Measurements from ENCODE around the gene RGL4.

Gene RGL4

DNA sequence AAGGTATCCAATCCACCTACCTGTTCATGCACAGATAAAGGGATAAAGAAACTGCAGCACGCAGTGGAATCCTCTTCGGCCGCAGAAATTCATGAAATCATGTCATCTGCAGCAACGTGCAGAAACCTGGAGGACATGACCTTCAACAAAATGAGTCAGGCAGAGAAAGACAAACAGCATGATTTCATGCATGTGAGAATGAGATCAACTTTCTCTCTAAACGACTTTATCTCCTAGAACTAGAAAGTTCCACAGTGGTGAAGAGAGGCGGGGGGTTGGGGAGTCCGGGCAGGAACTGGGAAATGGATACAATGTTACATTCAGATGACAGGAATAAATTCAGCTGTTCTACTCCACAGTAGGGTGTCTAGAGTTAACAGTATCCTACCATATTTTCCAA lies 9.9 kb downstream of the RGL4 start:
- H3K36me3 ChIP-seq (replicated peaks in 1 of 2; ENCODE audit: control insufficient read depth in 2 of 2, insufficient read depth in 2 of 2, low read length in 2 of 2): peaks cover 21 to 80% of the 10 kb centered on the region in 2 donors
- H3K4me3 ChIP-seq (ENCODE audit: low read length in 2 of 2): no peak overlapping the region
- H4K91ac ChIP-seq (ENCODE audit: low read depth, low read length, poor library complexity): no peak overlapping the region
- H3K79me1 ChIP-seq (ENCODE audit: low read depth, low read length): no peaks in the 10 kb centered on the region
- H2AK5ac ChIP-seq (ENCODE audit: low read depth, low read length): no peak overlapping the region
- no peak overlapping the region for H3K14ac ChIP-seq (ENCODE audit: low read length)
- no peak overlapping the region for H3K18ac ChIP-seq (ENCODE audit: low read length)
- H3K9ac ChIP-seq (ENCODE audit: low read depth, low read length, poor library complexity): no peak overlapping the region
- no peaks in the 10 kb centered on the region for H3K4me1 ChIP-seq (ENCODE audit: control insufficient read depth in 2 of 2, insufficient read depth in 1 of 2, low read depth in 1 of 2, low read length in 2 of 2)
- no CpG with 5 or more reads among the region's 7 CpGs for WGBS, 2 donors (ENCODE audit: extremely low coverage in 2 of 2, insufficient read length in 2 of 2, insufficient replicate concordance in 1 of 2)
- H2BK15ac ChIP-seq (ENCODE audit: low read length): no peak overlapping the region
- H3K4me2 ChIP-seq (ENCODE audit: insufficient read depth, low read length, poor library complexity, severe bottlenecking): no peak overlapping the region
- no peak overlapping the region for H3K4ac ChIP-seq (ENCODE audit: low read length)
- no peak overlapping the region for H3K27ac ChIP-seq (replicated peaks; ENCODE audit: low read length)
- H2BK120ac ChIP-seq (ENCODE audit: low read depth, low read length): no peak overlapping the region
- H3K23ac ChIP-seq (ENCODE audit: low read depth, low read length, poor library complexity): no peak overlapping the region
- no peak overlapping the region for H2BK12ac ChIP-seq (ENCODE audit: low read length)
- H2AFZ ChIP-seq (ENCODE audit: low read length): no peak overlapping the region
- no peaks in the 10 kb centered on the region for H3K27me3 ChIP-seq (ENCODE audit: control insufficient read depth in 3 of 3, insufficient read depth in 3 of 3, low read depth in 1 of 3, low read length in 3 of 3)
- no peak overlapping the region for H4K8ac ChIP-seq (ENCODE audit: low read depth, low read length)
- H3K9me3 ChIP-seq (replicated peaks in 1 of 2; ENCODE audit: control insufficient read depth in 2 of 2, insufficient read depth in 1 of 2, low read depth in 1 of 2, low read length in 2 of 2): peaks cover 0 to 3% of the 10 kb centered on the region in 2 donors
- H2BK5ac ChIP-seq (ENCODE audit: low read length): no peak overlapping the region
- DNase-seq (ENCODE audit: low spot score): no peak

GRCh38 chr22:23704062-23704461 lies 13.2 kb downstream of the RGL4 start:
- H3K36me3 ChIP-seq (replicated peaks in 1 of 2; ENCODE audit: control insufficient read depth in 2 of 2, insufficient read depth in 2 of 2, low read length in 2 of 2): peaks cover 30 to 98% of the 10 kb centered on the region in 2 donors
- no peak overlapping the region for H2BK12ac ChIP-seq (ENCODE audit: low read length)

DNA sequence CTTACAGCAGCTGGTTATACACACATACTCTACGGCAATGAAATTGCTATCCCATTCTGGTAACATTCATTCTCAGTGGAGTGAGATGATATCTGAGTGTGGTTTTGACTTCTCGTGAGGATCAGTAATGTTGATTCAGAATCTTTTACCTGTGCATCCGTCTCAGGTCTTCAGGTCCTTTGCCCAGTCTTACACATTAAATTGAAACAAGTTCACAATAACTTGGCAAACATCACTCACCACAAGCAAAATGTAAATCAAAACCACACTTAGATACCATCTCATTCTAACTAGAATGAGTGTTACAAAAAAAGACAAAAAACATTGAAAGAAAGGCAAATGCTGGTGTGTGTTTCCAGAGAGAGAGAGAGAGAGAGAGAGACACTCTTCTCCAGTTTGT lies 14.0 kb downstream of the RGL4 start:
- H3K14ac ChIP-seq (ENCODE audit: low read length): no peak overlapping the region
- H3K27ac ChIP-seq (replicated peaks; ENCODE audit: low read length): no peak overlapping the region
- no peak overlapping the region for H4K8ac ChIP-seq (ENCODE audit: low read depth, low read length)
- H3K18ac ChIP-seq (ENCODE audit: low read length): no peak overlapping the region
- H3K4me1 ChIP-seq (ENCODE audit: control insufficient read depth in 2 of 2, insufficient read depth in 1 of 2, low read depth in 1 of 2, low read length in 2 of 2): no peaks in the 10 kb centered on the region
- H3K9ac ChIP-seq (ENCODE audit: low read depth, low read length, poor library complexity): no peak overlapping the region
- no CpG with 5 or more reads among the region's 3 CpGs for WGBS, 2 donors (ENCODE audit: extremely low coverage in 2 of 2, insufficient read length in 2 of 2, insufficient replicate concordance in 1 of 2)
- no peak overlapping the region for H2BK15ac ChIP-seq (ENCODE audit: low read length)
- no peak overlapping the region for H2AK5ac ChIP-seq (ENCODE audit: low read depth, low read length)
- H3K4ac ChIP-seq (ENCODE audit: low read length): no peak overlapping the region
- no peak overlapping the region for H2AFZ ChIP-seq (ENCODE audit: low read length)
- H4K91ac ChIP-seq (ENCODE audit: low read depth, low read length, poor library complexity): no peak overlapping the region
- no peak overlapping the region for H2BK5ac ChIP-seq (ENCODE audit: low read length)
- H3K36me3 ChIP-seq (replicated peaks in 1 of 2; ENCODE audit: control insufficient read depth in 2 of 2, insufficient read depth in 2 of 2, low read length in 2 of 2): peaks cover 34 to 98% of the 10 kb centered on the region in 2 donors
- no peak overlapping the region for H3K23ac ChIP-seq (ENCODE audit: low read depth, low read length, poor library complexity)
- DNase-seq (ENCODE audit: low spot score): no peak
- no peak overlapping the region for H3K4me3 ChIP-seq (ENCODE audit: low read length in 2 of 2)
- H2BK120ac ChIP-seq (ENCODE audit: low read depth, low read length): no peak overlapping the region
- H3K27me3 ChIP-seq (ENCODE audit: control insufficient read depth in 3 of 3, insufficient read depth in 3 of 3, low read depth in 1 of 3, low read length in 3 of 3): no peaks in the 10 kb centered on the region
- H3K79me1 ChIP-seq (ENCODE audit: low read depth, low read length): no peaks in the 10 kb centered on the region
- no peak overlapping the region for H2BK12ac ChIP-seq (ENCODE audit: low read length)
- H3K9me3 ChIP-seq (replicated peaks in 1 of 2; ENCODE audit: control insufficient read depth in 2 of 2, insufficient read depth in 1 of 2, low read depth in 1 of 2, low read length in 2 of 2): peaks cover 0 to 3% of the 10 kb centered on the region in 2 donors
- no peak overlapping the region for H3K4me2 ChIP-seq (ENCODE audit: insufficient read depth, low read length, poor library complexity, severe bottlenecking)

More at GRCh38 chr22:23704062-23704461, 13.2 kb downstream of the RGL4 start:
- no peak overlapping the region for H2BK15ac ChIP-seq (ENCODE audit: low read length)
- H4K91ac ChIP-seq (ENCODE audit: low read depth, low read length, poor library complexity): no peak overlapping the region
- H3K9me3 ChIP-seq (replicated peaks in 1 of 2; ENCODE audit: control insufficient read depth in 2 of 2, insufficient read depth in 1 of 2, low read depth in 1 of 2, low read length in 2 of 2): peaks cover 0 to 3% of the 10 kb centered on the region in 2 donors
- H2AK5ac ChIP-seq (ENCODE audit: low read depth, low read length): no peak overlapping the region
- H3K14ac ChIP-seq (ENCODE audit: low read length): no peak overlapping the region
- H4K8ac ChIP-seq (ENCODE audit: low read depth, low read length): no peak overlapping the region
- H2BK120ac ChIP-seq (ENCODE audit: low read depth, low read length): no peak overlapping the region
- no CpG with 5 or more reads among the region's 5 CpGs for WGBS, 2 donors (ENCODE audit: extremely low coverage in 2 of 2, insufficient read length in 2 of 2, insufficient replicate concordance in 1 of 2)
- H3K4me2 ChIP-seq (ENCODE audit: insufficient read depth, low read length, poor library complexity, severe bottlenecking): no peak overlapping the region
- no peak overlapping the region for H3K4me3 ChIP-seq (ENCODE audit: low read length in 2 of 2)
- H3K18ac ChIP-seq (ENCODE audit: low read length): no peak overlapping the region
- H3K27me3 ChIP-seq (ENCODE audit: control insufficient read depth in 3 of 3, insufficient read depth in 3 of 3, low read depth in 1 of 3, low read length in 3 of 3): no peaks in the 10 kb centered on the region
- no peak for DNase-seq (ENCODE audit: low spot score)
- H2AFZ ChIP-seq (ENCODE audit: low read length): no peak overlapping the region
- no peaks in the 10 kb centered on the region for H3K79me1 ChIP-seq (ENCODE audit: low read depth, low read length)
- H3K9ac ChIP-seq (ENCODE audit: low read depth, low read length, poor library complexity): no peak overlapping the region
- no peak overlapping the region for H3K4ac ChIP-seq (ENCODE audit: low read length)
- no peak overlapping the region for H3K23ac ChIP-seq (ENCODE audit: low read depth, low read length, poor library complexity)
- no peak overlapping the region for H2BK5ac ChIP-seq (ENCODE audit: low read length)
- no peaks in the 10 kb centered on the region for H3K4me1 ChIP-seq (ENCODE audit: control insufficient read depth in 2 of 2, insufficient read depth in 1 of 2, low read depth in 1 of 2, low read length in 2 of 2)
- H3K27ac ChIP-seq (replicated peaks; ENCODE audit: low read length): no peak overlapping the region

DNA sequence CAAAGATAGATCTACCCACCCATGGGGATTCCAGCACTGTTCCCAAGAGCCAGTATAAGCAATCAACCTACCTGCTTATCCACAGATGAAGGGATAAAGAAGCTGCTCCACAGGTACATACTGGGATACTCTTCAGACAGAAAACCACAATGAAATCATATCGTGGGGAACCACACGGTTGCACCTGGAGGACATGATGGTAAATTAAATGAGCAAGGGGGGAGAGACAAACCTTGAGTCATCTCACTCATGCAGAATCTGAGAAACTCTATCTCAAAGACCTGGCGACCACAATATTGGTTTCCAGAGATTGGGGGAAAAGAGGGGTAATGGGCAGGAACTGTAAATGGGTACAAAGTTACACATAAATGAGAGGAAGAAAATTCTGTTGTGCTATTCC lies 14.5 kb downstream of the RGL4 start:
- no CpG with 5 or more reads among the region's 3 CpGs for WGBS, 2 donors (ENCODE audit: extremely low coverage in 2 of 2, insufficient read length in 2 of 2, insufficient replicate concordance in 1 of 2)
- Histone ChIP-seq H3K9me3 (replicated peaks in 1 of 2; ENCODE audit: control insufficient read depth in 2 of 2, insufficient read depth in 1 of 2, low read depth in 1 of 2, low read length in 2 of 2) (peaks cover 0 to 3% of the 10 kb centered on the region in 2 donors), H3K4me1 (ENCODE audit: control insufficient read depth in 2 of 2, insufficient read depth in 1 of 2, low read depth in 1 of 2, low read length in 2 of 2) (no peaks in the 10 kb centered on the region), H2AFZ (ENCODE audit: low read length) (no peak overlapping the region), H3K4me2 (ENCODE audit: insufficient read depth, low read length, poor library complexity, severe bottlenecking) (no peak overlapping the region), H3K4me3 (ENCODE audit: low read length in 2 of 2) (no peak overlapping the region), H2BK12ac (ENCODE audit: low read length) (no peak overlapping the region), H3K27ac (replicated peaks; ENCODE audit: low read length) (no peak overlapping the region), H2BK15ac (ENCODE audit: low read length) (no peak overlapping the region), H3K9ac (ENCODE audit: low read depth, low read length, poor library complexity) (no peak overlapping the region), H3K23ac (ENCODE audit: low read depth, low read length, poor library complexity) (no peak overlapping the region), H3K14ac (ENCODE audit: low read length) (no peak overlapping the region), H3K36me3 (replicated peaks in 1 of 2; ENCODE audit: control insufficient read depth in 2 of 2, insufficient read depth in 2 of 2, low read length in 2 of 2) (peaks cover 32 to 98% of the 10 kb centered on the region in 2 donors), H3K4ac (ENCODE audit: low read length) (no peak overlapping the region), H3K18ac (ENCODE audit: low read length) (no peak overlapping the region), H4K91ac (ENCODE audit: low read depth, low read length, poor library complexity) (no peak overlapping the region), H2BK5ac (ENCODE audit: low read length) (no peak overlapping the region), H4K8ac (ENCODE audit: low read depth, low read length) (no peak overlapping the region), H2AK5ac (ENCODE audit: low read depth, low read length) (no peak overlapping the region), H3K27me3 (ENCODE audit: control insufficient read depth in 3 of 3, insufficient read depth in 3 of 3, low read depth in 1 of 3, low read length in 3 of 3) (no peaks in the 10 kb centered on the region), H3K79me1 (ENCODE audit: low read depth, low read length) (no peaks in the 10 kb centered on the region), H2BK120ac (ENCODE audit: low read depth, low read length) (no peak overlapping the region)
- no peak for DNase-seq (ENCODE audit: low spot score)
